Measurements from ENCODE around the gene VOPP1.
"Not testable (repeated sequence)": the region's sequence is repeated elsewhere in the genome, so short reads cannot be mapped to it uniquely, and the experiment has no call there.

VOPP1 gene

GRCh38 chr7:55515569-55516279, 56.6 kb downstream of the VOPP1 start:
- FAIRE-seq (no peak), DNase-seq (ENCODE audit: insufficient read length, low spot score) (no peak)
- TF ChIP-seq CTCF (IDR thresholded peaks at IDR 0.05; ENCODE audit: insufficient read depth, missing control alignments): no peak

DNA sequence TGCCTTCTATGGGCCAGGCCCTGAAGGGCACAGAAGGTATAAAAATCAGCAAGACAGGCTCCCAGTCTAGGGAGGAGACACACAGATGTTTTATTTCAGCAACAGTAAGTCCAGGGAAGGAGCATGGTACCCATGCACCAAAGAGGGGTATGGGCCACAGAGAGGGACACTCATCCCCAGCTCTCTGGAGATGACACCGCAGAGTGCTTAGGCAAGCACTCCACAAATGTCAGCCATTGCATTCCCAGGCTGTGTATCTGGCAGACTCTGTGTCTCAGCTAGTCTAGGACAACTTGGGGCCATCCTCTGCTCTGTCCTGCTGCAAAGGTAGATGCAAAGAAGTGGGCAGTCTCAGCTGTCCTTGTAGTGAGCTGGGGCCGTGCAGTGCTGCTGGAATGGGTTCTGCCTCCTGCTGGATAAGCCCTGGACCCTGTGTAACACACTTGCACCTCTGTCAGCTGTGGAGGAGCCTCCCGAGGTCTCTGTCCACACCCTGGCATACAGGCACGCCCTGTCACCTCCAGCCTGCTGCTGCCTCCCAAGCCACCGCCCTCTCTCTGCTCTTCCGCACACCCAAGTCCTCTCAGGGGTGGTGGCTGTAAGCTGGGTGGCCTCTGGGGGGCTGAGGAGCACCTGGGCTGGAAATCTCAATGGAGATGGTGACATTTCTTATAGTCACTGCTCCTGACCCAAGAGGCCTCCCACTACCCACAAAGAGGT, 57.6 kb downstream of the VOPP1 start:
- DNase-seq (ENCODE audit: insufficient read length, low spot score) (no peak), FAIRE-seq (no peak)
- TF ChIP-seq CTCF (IDR thresholded peaks at IDR 0.05; ENCODE audit: insufficient read depth, missing control alignments): no peak

- no peak for TF ChIP-seq CTCF (IDR thresholded peaks at IDR 0.05; ENCODE audit: insufficient read depth, missing control alignments)
- FAIRE-seq (no peak), DNase-seq (ENCODE audit: insufficient read length, low spot score) (no peak)
Observed at GRCh38 chr7:55513868-55514267, 58.4 kb downstream of the VOPP1 start.

DNA sequence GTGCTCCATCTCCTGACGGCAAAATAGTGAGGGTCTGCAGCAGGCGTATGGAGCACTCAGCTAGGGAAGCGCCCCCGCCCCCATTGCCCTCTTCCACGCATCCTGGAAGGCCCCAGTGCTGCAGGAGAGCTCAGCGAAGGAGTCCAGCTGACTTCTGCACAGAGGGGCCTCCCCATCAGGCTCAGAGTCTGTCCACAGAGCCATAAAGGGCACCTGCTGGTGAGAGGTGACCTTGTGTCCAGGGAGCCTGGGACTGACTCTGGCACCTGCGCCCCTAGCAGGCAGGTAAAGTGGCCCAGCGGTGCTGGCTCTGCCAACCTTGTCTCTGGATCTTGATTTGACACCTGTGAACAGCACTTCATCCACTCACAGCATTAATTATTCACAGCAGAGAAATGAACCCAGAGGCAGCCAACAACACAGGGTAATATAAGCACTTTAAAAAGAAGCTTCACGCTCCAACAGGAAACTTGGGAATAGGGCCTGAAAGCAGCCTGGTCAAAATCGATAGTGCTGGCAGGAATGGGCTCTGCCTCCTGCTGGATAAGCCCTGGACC, 59.6 kb downstream of the VOPP1 start:
- FAIRE-seq: no peak
- TF ChIP-seq CTCF (IDR thresholded peaks at IDR 0.05; ENCODE audit: insufficient read depth, missing control alignments): no peak
- no peak for DNase-seq (ENCODE audit: insufficient read length, low spot score)

DNA sequence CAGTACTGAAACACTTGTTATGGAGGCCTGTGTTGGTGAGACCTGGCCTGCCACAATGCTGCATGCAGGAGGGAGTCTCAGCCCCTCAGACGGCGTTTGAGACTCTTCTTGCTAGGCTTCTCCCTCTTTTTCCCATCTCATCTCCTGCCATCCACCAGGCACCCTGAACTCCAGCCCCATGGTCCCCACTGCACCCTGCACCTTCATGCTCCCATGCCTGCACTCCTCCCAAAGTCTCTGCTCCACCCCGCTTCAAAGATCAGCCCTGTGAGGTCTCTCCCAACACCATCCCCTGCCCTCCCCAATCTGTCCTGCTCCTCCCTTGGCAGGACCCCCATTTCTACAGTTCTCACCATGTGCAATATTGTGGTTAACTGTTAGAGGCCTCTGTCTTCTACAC, 61.7 kb downstream of the VOPP1 start:
- FAIRE-seq (no peak), DNase-seq (ENCODE audit: insufficient read length, low spot score) (no peak)
- no peak for TF ChIP-seq CTCF (IDR thresholded peaks at IDR 0.05; ENCODE audit: insufficient read depth, missing control alignments)

DNA sequence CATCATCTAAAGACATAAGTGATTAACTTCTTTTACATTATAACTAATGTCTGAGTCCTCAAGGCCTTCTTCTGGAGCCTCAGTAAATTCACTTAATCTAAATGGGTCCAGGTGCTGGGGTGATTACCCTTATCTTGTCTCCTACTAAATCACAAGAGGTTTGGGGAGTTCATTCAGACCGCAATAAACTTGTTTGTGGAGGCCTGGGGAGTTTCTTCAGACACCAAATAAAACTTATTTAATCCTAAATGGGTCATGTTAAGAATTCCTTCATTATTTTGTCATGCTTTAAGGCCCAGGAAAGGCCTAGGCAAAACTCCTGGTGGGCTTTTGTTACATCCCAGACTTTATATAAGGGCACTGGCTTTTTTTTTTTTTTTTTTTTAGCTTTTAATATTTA, 62.1 kb downstream of the VOPP1 start:
- DNase-seq (ENCODE audit: insufficient read length, low spot score); FAIRE-seq: not testable (repeated sequence)

- FAIRE-seq: no peak
- TF ChIP-seq CTCF (IDR thresholded peaks at IDR 0.05; ENCODE audit: insufficient read depth, missing control alignments): no peak
- no peak for DNase-seq (ENCODE audit: insufficient read length, low spot score)
Observed at GRCh38 chr7:55509322-55509721, 63.0 kb downstream of the VOPP1 start.
